Small intestine (tissue), 7 donors: ENCODE measurements around the gene DIO3. TPM values are rescaled to one million over a fixed set of nuclear protein-coding genes. Genes with fewer than 3 reads are reported as not detected.

Experiments
- DNase-seq, 2 donors: peaks; one replicate each; pipeline versions ENCODE4 v3.0.0 to v3.0.0-alpha.2; 2013
- FAIRE-seq: peaks from 2 replicates; lab custom pipeline; 2012; peaks lifted over from hg19 to GRCh38; lab: Jason Lieb, UNC
- H3K27ac ChIP-seq, 3 donors: one replicate each; pipeline ENCODE4 v1.5.1; 2013; ENCODE audit warnings: low read length in 2 of 3, mild to moderate bottlenecking in 2 of 3, control low read depth in 1 of 3, inconsistent platforms in 1 of 3, low read depth in 1 of 3, moderate library complexity in 1 of 3
- H3K27me3 ChIP-seq, 3 donors: one replicate each; pipeline ENCODE4 v1.6.1; 2013; ENCODE audit warnings: low read length in 3 of 3, inconsistent platforms in 1 of 3; ENCODE audit not compliant: control insufficient read depth in 3 of 3, insufficient read depth in 3 of 3
- H3K36me3 ChIP-seq, 3 donors: one replicate each; pipeline ENCODE4 v1.6.1; 2013; ENCODE audit warnings: low read length in 3 of 3, inconsistent platforms in 1 of 3, low read depth in 1 of 3, mild to moderate bottlenecking in 1 of 3, moderate library complexity in 1 of 3; ENCODE audit not compliant: control insufficient read depth in 3 of 3, insufficient read depth in 2 of 3
- H3K4me1 ChIP-seq, 3 donors: one replicate each; pipeline ENCODE4 v1.6.1; 2013; ENCODE audit warnings: low read length in 2 of 3, inconsistent platforms in 1 of 3, low read depth in 1 of 3, mild to moderate bottlenecking in 1 of 3, moderate library complexity in 1 of 3; ENCODE audit not compliant: control insufficient read depth in 3 of 3, insufficient read depth in 2 of 3
- H3K4me3 ChIP-seq, 3 donors: one replicate each; pipeline ENCODE4 v1.5.1; 2013; ENCODE audit warnings: low read length in 3 of 3, control low read depth in 1 of 3, inconsistent platforms in 1 of 3, low read depth in 1 of 3, mild to moderate bottlenecking in 1 of 3, moderate library complexity in 1 of 3
- H3K9me3 ChIP-seq, 2 donors: one replicate each; pipeline ENCODE4 v1.6.1; 2013; ENCODE audit warnings: low read depth in 1 of 2, low read length in 1 of 2; ENCODE audit not compliant: control insufficient read depth in 2 of 2, insufficient read depth in 1 of 2
- WGBS, 3 donors: extraction: QIAGEN DNeasy Blood & Tissue Kit; methylation state at CpG; one replicate each; pipeline ENCODE4 v1.1.7; 2013; 5-methylcytosine and 5-hydroxymethylcytosine counted together
- polyA plus RNA-seq, 4 donors: library from polyadenylated mRNA; stranded (reverse) in 3 of 4; unstranded in 1 of 4; fragments of 200-250 nt in 3 of 4; fragments of 120-200 nt in 1 of 4; gene quantifications; one replicate each; pipeline versions ENCODE4 v1.2.1 to v1.2.3, GENCODE V29; 2013
- donor health status: healthy with polysubstance abuse.
- donor health status: control.
- donor health status: control.
- donor health status: Bipolar disorder and iron deficiency.
- donor health status: healthy.

DIO3 gene
- polyA plus RNA-seq, 4 donors: 2.0 to 16.6 TPM; not detected in 2

DNA sequence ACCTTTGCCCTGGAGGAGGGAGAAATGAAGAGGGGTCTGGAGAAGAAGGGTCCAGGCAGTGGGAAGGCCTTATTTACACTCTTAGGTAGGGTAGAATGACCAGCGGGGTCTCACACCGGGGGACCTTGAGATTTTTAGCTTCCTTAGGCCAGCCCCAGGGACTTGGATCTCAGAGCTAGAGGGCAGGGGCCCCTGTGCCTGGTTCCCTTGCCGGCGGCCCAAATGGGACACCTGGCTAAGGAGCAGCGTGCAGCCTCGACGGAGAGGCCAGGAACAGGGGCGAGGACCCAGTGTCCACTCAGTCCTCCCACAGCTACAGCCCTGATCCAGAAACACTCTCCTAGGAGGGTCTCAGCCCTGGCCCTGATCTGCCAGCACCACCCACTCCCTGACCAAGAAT, 41.8 kb downstream of the DIO3 start:
- 85 to 88% (median 85%) methylated on average over 8 of the region's 8 CpGs for WGBS, 3 donors
- Histone ChIP-seq H3K4me1 (no peaks in the 10 kb centered on the region), H3K27me3 (peaks cover 0 to 7% (median 2%) of the 10 kb centered on the region in 3 donors), H3K36me3 (no peaks in the 10 kb centered on the region), H3K4me3 (no peak overlapping the region), H3K9me3 (peaks cover 0 to 5% of the 10 kb centered on the region in 2 donors), H3K27ac (no peak overlapping the region)
- FAIRE-seq (no peak), DNase-seq (no peak)

DNA sequence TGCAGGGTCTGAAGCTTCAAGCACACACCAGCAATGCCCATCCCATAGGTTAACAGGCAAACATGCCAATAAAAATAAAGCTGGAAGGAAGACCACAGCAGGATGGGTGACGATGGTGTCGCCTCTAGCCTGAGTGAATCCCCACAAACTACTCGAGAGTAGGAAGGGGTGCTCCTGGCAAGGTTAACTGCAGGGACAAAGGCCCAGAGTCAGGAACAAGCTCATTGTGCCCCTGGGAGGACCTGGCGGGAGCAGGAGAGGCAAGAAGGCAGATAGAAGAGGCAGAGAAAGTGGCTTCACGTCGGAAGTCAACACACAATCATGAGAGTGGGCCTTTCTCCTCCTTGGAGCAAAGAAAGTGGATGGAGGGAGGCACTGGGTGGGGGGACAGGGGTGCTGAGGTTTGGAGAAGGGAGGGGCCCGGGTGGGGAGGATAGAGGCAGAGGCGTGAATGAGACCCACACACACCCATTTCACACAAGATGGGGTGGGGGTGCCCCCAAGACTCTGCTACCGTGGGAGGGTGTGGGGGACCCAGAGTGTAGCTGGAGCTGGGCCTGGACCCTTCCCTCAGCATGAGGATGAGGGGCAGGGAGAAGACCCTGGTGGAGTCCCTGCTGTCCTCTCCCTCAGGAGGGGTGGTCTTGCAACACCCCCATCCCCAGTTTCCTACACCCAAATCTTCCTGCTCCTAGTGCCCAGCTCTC, 43.1 kb downstream of the DIO3 start:
- Histone ChIP-seq H3K4me1 (no peaks in the 10 kb centered on the region), H3K27ac (no peak overlapping the region), H3K9me3 (no peaks in the 10 kb centered on the region), H3K27me3 (peaks cover 0 to 7% (median 4%) of the 10 kb centered on the region in 3 donors), H3K36me3 (no peaks in the 10 kb centered on the region), H3K4me3 (no peak overlapping the region)
- WGBS, 3 donors: 72 to 86% (median 72%) methylated on average over 8 to 9 of the region's 9 CpGs
- no peak for DNase-seq
- no peak for FAIRE-seq

DNA sequence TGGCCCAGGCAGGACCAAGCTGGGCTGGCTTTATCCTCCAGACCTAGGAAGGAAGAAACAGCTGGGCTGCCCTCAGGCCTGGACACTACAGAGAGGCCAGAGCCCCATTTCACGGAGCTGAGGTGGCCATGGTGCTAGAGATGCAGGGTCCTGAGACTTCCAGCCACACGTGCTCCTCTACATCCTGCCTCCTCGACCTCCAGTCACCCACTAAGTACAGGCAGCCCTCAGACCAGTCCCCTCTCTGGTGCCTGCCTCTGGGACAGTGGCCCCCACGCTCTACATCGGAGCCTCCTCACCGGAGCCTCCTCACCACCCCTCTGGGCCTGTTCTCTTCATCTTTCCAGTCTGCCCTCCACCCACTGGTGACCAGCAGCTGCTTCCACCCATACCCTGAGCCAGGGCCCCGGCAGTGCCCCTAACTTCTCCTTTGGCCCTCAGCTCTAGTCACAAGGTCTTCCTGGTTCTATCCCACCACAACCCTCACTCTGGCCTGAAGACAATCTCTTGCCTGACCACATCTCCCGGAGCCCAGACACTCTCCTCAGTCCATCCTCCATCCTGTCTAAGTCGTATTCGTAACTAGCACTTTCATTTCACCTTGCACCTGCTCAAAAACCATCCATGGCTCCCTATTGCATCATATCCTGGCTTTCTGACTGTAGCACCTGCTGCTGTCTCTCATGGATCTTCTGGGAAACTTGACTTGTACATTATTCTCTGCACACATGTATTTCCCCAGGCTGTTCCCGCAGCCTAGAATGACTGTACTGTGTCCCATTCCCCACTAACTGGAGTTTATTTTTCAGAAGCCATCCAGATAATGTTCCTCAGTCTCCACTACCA, 43.9 kb downstream of the DIO3 start:
- no peak overlapping the region for H3K27ac ChIP-seq
- no peaks in the 10 kb centered on the region for H3K4me1 ChIP-seq
- no peak for FAIRE-seq
- no peaks in the 10 kb centered on the region for H3K36me3 ChIP-seq
- H3K27me3 ChIP-seq: peaks cover 0 to 7% (median 4%) of the 10 kb centered on the region in 3 donors
- no peak overlapping the region for H3K4me3 ChIP-seq
- H3K9me3 ChIP-seq: no peaks in the 10 kb centered on the region
- DNase-seq: no peak
- 71 to 79% (median 79%) methylated on average over 11 of the region's 11 CpGs for WGBS, 3 donors

DNA sequence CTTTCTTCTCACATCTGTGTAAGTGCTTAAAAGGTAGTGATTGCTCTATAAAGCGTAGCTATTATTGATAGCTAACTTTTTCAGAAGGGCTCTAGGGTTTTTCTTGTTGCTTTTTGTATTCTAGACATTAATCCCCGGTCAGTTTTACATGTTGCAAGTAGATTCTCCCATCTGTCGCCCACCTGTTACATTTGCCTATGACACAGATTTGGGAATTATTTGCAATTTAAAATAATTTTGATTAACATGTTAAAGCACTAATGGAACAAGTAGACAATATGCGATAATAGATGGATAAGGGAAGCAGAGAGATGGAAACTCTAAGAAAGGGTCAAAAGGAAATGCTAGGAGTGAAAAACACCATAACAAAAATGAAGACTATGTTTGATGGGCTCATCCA, 44.5 kb downstream of the DIO3 start:
- no peaks in the 10 kb centered on the region for H3K9me3 ChIP-seq
- peaks cover 0 to 7% (median 4%) of the 10 kb centered on the region in 3 donors for H3K27me3 ChIP-seq
- H3K36me3 ChIP-seq: no peaks in the 10 kb centered on the region
- WGBS, 3 donors: 80 to 85% (median 84%) methylated on average over 4 of the region's 4 CpGs
- no peaks in the 10 kb centered on the region for H3K4me1 ChIP-seq
- no peak for FAIRE-seq
- no peak overlapping the region for H3K27ac ChIP-seq
- no peak for DNase-seq
- no peak overlapping the region for H3K4me3 ChIP-seq

Other genes with a start within 250 kb of the DIO3 start
- 10 to 100 TPM; 59.6 to 90.8 (median 74.2) TPM for gene PPP2R5C, start 200.2 kb downstream of the DIO3 start, polyA plus RNA-seq